CD14-positive monocyte (primary cell): ENCODE data around the gene CBR4. TPM values are rescaled to one million over a fixed set of nuclear protein-coding genes. Genes with fewer than 3 reads are reported as not detected.
"Not testable (repeated sequence)": the region's sequence is repeated elsewhere in the genome, so short reads cannot be mapped to it uniquely, and the experiment has no call there.

Source experiments
- DNase-seq, 3 donors: peaks; one replicate each; pipeline ENCODE4 v3.0.0-alpha.2; 2011 to 2022
- H2AFZ ChIP-seq: 2 replicates; pipeline ENCODE4 v1.6.0; 2012; ENCODE audit warnings: mild to moderate bottlenecking, low read depth, low read length, inconsistent platforms; ENCODE audit not compliant: insufficient read depth, poor library complexity, severe bottlenecking
- H3K27ac ChIP-seq, 2 donors: 1 replicate in 1 of 2; 2 replicates in 1 of 2; pipeline ENCODE4 v1.5.1; 2012 to 2013; ENCODE audit warnings: low read length in 2 of 2, control low read depth in 1 of 2, inconsistent platforms in 1 of 2, low read depth in 1 of 2, mild to moderate bottlenecking in 1 of 2
- H3K27me3 ChIP-seq, 2 donors: one replicate each; pipeline versions ENCODE4 v1.6.0 to v1.6.1; 2011 to 2013; ENCODE audit warnings: low read length in 2 of 2; ENCODE audit not compliant: control insufficient read depth in 2 of 2, insufficient read depth in 2 of 2
- H3K36me3 ChIP-seq, 2 donors: replicated peaks in 1 of 2; 1 replicate in 1 of 2; 2 replicates in 1 of 2; pipeline versions ENCODE4 v1.5.1 to v1.6.1; 2012 to 2013; ENCODE audit warnings: low read length in 2 of 2, control low read depth in 1 of 2, inconsistent platforms in 1 of 2, mild to moderate bottlenecking in 1 of 2; ENCODE audit not compliant: insufficient read depth in 2 of 2, control insufficient read depth in 1 of 2
- H3K4me1 ChIP-seq, 2 donors: 1 replicate in 1 of 2; 2 replicates in 1 of 2; pipeline versions ENCODE4 v1.5.1 to v1.6.1; 2012 to 2013; ENCODE audit warnings: low read length in 2 of 2, control low read depth in 1 of 2, inconsistent platforms in 1 of 2, mild to moderate bottlenecking in 1 of 2, moderate library complexity in 1 of 2; ENCODE audit not compliant: insufficient read depth in 2 of 2, control insufficient read depth in 1 of 2
- H3K4me2 ChIP-seq: replicated peaks from 2 replicates; pipeline ENCODE3; 2012; ENCODE audit warnings: low read length, moderate library complexity, mild to moderate bottlenecking; ENCODE audit not compliant: poor library complexity, severe bottlenecking; ENCODE audit errors: extremely low read depth
- H3K4me3 ChIP-seq, 3 experiments: fragments of 200-600 bp in 1 of 3; sonication (generic) in 1 of 3; replicated peaks in 1 of 3; 1 replicate in 2 of 3; 2 replicates in 1 of 3; pipeline ENCODE4 v1.5.1; 2011 to 2013; ENCODE audit warnings: low read length in 3 of 3, mild to moderate bottlenecking in 3 of 3, control low read depth in 2 of 3, low read depth in 2 of 3, inconsistent platforms in 1 of 3, moderate library complexity in 1 of 3
- H3K79me2 ChIP-seq: 2 replicates; pipeline ENCODE4 v1.6.0; 2012; ENCODE audit warnings: mild to moderate bottlenecking, control low read depth, inconsistent platforms, low read length, moderate library complexity; ENCODE audit not compliant: insufficient read depth
- H3K9ac ChIP-seq: 2 replicates; pipeline ENCODE4 v1.6.0; 2017; ENCODE audit warnings: low read length, mild to moderate bottlenecking; ENCODE audit not compliant: insufficient read depth, poor library complexity, severe bottlenecking
- H3K9me3 ChIP-seq, 2 donors: replicated peaks in 1 of 2; 1 replicate in 1 of 2; 2 replicates in 1 of 2; pipeline versions ENCODE4 v1.5.1 to v1.6.1; 2012 to 2013; ENCODE audit warnings: low read length in 2 of 2, control low read depth in 1 of 2; ENCODE audit not compliant: control insufficient read depth in 1 of 2, insufficient read depth in 1 of 2
- H4K20me1 ChIP-seq: 2 replicates; pipeline ENCODE4 v1.6.0; 2012; ENCODE audit warnings: mild to moderate bottlenecking, low read length, control low read depth, moderate library complexity; ENCODE audit not compliant: insufficient read depth
- H3K27ac Mint-ChIP-seq, 7 donors: one replicate each; pipeline ENCODE4 v1.8.0; 2020; ENCODE audit warnings: mild to moderate bottlenecking in 7 of 7, mixed read lengths in 7 of 7, moderate library complexity in 6 of 7, inconsistent platforms in 2 of 7
- H3K27me3 Mint-ChIP-seq, 3 donors: one replicate each; pipeline ENCODE4 v1.8.0; 2021 to 2022; ENCODE audit warnings: low read depth in 3 of 3, mild to moderate bottlenecking in 3 of 3, mixed read lengths in 3 of 3, moderate library complexity in 3 of 3, inconsistent platforms in 1 of 3
- H3K36me3 Mint-ChIP-seq, 2 donors: one replicate each; pipeline ENCODE4 v1.8.0; 2020; ENCODE audit warnings: mixed read lengths in 2 of 2, inconsistent platforms in 1 of 2, mild to moderate bottlenecking in 1 of 2
- H3K4me1 Mint-ChIP-seq: one replicate; pipeline ENCODE4 v1.8.0; 2020; ENCODE audit warnings: mild to moderate bottlenecking, mixed read lengths
- H3K4me3 Mint-ChIP-seq, 2 donors: one replicate each; pipeline ENCODE4 v1.8.0; 2020; ENCODE audit warnings: mild to moderate bottlenecking in 2 of 2, mixed read lengths in 2 of 2, moderate library complexity in 1 of 2
- H3K9me3 Mint-ChIP-seq, 7 donors: one replicate each; pipeline ENCODE4 v1.8.0; 2020 to 2022; ENCODE audit warnings: mixed read lengths in 7 of 7, mild to moderate bottlenecking in 6 of 7, moderate library complexity in 6 of 7, inconsistent platforms in 2 of 7
- WGBS: methylation state at CpG from one replicate; pipeline ENCODE4 v1.1.5; 2013; ENCODE audit warnings: missing lambda C conversion rate; ENCODE audit not compliant: insufficient coverage; 5-methylcytosine and 5-hydroxymethylcytosine counted together
- intact Hi-C, 2 donors: fragments of 100-400 bp; cut with micrococcal nuclease; formaldehyde crosslinking; loops; one replicate each; pipeline versions ENCODE4 v1.15.0 to v1.15.1; 2023
- polyA plus RNA-seq, 3 donors: library from polyadenylated mRNA; depleted of rRNA in 1 of 3; unstranded in 2 of 3; stranded (reverse) in 1 of 3; fragments of 300-500 nt in 2 of 3; fragments of >200 nt in 1 of 3; fragmentation: Illumina TruSeq in 2 of 3; gene quantifications; 1 replicate in 2 of 3; 2 replicates in 1 of 3; pipeline ENCODE4 v1.2.3, GENCODE V29; 2012 to 2021
- TF ChIP-seq, protein P1 (sequence below): fragments of 200-600 bp; IDR thresholded peaks from one replicate; pipeline ENCODE4 v1.8.0; 2022; ENCODE audit warnings: antibody characterized with exemption, mild to moderate bottlenecking

Gene CBR4
- polyA plus RNA-seq, 3 donors: 2.8 to 4.2 (median 4.1) TPM

DNA sequence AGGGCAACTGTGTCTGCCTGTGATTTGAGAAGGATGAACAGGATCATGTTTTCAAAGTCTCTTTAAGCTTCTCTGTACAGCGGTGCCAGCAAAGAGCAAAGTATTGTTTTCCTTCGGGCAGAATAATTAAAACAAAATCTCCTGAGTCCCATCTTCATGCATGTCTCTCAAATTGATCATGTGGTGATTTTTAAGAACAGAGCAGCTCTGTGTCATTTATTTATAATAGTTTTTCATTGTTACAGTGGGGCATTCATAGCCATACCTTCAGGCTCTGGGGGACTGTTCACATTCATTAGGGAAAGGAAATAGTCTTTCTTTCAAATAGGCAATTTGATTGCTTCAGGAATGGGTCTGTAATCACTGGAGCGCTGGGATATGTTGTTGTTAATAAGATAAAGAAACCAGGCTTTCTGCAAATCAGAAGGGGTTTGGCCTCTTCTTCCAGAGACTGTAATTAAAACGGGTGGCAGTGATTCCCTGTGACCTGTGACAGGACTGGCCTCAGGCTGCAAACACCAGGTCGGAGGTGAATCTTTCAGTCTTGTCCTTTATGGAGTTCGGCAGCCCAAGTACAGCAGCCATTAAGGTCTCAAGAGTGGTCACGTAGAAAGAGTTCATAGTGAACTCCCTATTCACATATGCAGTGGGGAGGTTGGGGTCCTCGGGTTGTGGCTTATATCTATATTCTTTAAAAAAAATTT is 29.3 kb upstream of the CBR4 start:
- Histone ChIP-seq H3K4me1 (no peaks in the 10 kb centered on the region), H3K4me3 (no peak overlapping the region), H3K27ac (no peak overlapping the region), H3K9ac (no peak overlapping the region), H4K20me1 (no peaks in the 10 kb centered on the region), H2AFZ (no peak overlapping the region), H3K79me2 (no peaks in the 10 kb centered on the region), H3K4me2 (no peak overlapping the region), H3K9me3 (no peaks in the 10 kb centered on the region), H3K27me3 (no peaks in the 10 kb centered on the region), H3K36me3 (no peaks in the 10 kb centered on the region)
- intact Hi-C loops: loop anchor here in 1 of 2 donors (10.0 kb wide), 1 partner anchor 445 kb away; no protein-coding TSS in a partner anchor
- TF ChIP-seq, protein P1, sequence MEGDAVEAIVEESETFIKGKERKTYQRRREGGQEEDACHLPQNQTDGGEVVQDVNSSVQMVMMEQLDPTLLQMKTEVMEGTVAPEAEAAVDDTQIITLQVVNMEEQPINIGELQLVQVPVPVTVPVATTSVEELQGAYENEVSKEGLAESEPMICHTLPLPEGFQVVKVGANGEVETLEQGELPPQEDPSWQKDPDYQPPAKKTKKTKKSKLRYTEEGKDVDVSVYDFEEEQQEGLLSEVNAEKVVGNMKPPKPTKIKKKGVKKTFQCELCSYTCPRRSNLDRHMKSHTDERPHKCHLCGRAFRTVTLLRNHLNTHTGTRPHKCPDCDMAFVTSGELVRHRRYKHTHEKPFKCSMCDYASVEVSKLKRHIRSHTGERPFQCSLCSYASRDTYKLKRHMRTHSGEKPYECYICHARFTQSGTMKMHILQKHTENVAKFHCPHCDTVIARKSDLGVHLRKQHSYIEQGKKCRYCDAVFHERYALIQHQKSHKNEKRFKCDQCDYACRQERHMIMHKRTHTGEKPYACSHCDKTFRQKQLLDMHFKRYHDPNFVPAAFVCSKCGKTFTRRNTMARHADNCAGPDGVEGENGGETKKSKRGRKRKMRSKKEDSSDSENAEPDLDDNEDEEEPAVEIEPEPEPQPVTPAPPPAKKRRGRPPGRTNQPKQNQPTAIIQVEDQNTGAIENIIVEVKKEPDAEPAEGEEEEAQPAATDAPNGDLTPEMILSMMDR: no peak
- Mint-ChIP-seq H3K36me3 (no peaks in the 10 kb centered on the region), H3K9me3 (peaks cover 0 to 8% (median 4%) of the 10 kb centered on the region in 7 donors), H3K4me1 (no peaks in the 10 kb centered on the region), H3K4me3 (no peak overlapping the region), H3K27ac (no peak overlapping the region), H3K27me3 (no peaks in the 10 kb centered on the region)
- 90% methylated on average over 3 of the region's 8 CpGs for WGBS
- no peak for DNase-seq

DNA sequence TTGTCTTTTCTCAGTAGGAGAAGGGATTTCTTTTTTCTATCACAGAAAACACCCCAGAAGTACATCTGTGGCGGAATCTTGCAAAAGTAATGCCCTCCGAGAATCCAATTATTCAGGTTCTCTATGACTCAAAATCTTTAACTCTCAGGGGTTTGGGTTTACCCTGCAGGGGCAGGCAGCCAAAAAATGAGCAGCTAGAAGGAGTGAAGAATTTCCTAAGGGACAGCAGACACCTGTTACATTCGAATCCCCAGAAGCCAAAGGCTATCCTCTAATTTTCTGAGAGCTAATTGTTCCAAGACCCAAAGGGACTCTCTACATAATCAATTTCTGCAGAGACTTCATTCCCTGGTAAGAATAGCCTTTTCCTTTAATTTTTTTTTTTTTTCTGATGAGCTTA is 27.5 kb upstream of the CBR4 start:
- H3K4me1 ChIP-seq: no peaks in the 10 kb centered on the region
- H3K27ac Mint-ChIP-seq: no peak overlapping the region
- H3K9ac ChIP-seq: no peak overlapping the region
- no peaks in the 10 kb centered on the region for H3K27me3 Mint-ChIP-seq
- peak overlapping the region; percentile 20 for H2AFZ ChIP-seq
- intact Hi-C loops: loop anchor here in 1 of 2 donors (10.0 kb wide), 1 partner anchor 447 kb away; no protein-coding TSS in a partner anchor
- no peak overlapping the region for H3K4me3 ChIP-seq
- no peaks in the 10 kb centered on the region for H3K4me1 Mint-ChIP-seq
- H4K20me1 ChIP-seq: no peaks in the 10 kb centered on the region
- H3K4me3 Mint-ChIP-seq: no peak overlapping the region
- H3K36me3 Mint-ChIP-seq: no peaks in the 10 kb centered on the region
- TF ChIP-seq, protein P1: no peak
- no peak for DNase-seq
- H3K9me3 ChIP-seq: no peaks in the 10 kb centered on the region
- no peaks in the 10 kb centered on the region for H3K36me3 ChIP-seq
- 100% methylated on average over 1 of the region's 3 CpGs for WGBS
- no peak overlapping the region for H3K4me2 ChIP-seq
- no peak overlapping the region for H3K27ac ChIP-seq
- H3K9me3 Mint-ChIP-seq: peaks cover 0 to 8% (median 4%) of the 10 kb centered on the region in 7 donors
- H3K27me3 ChIP-seq: no peaks in the 10 kb centered on the region
- no peaks in the 10 kb centered on the region for H3K79me2 ChIP-seq

DNA sequence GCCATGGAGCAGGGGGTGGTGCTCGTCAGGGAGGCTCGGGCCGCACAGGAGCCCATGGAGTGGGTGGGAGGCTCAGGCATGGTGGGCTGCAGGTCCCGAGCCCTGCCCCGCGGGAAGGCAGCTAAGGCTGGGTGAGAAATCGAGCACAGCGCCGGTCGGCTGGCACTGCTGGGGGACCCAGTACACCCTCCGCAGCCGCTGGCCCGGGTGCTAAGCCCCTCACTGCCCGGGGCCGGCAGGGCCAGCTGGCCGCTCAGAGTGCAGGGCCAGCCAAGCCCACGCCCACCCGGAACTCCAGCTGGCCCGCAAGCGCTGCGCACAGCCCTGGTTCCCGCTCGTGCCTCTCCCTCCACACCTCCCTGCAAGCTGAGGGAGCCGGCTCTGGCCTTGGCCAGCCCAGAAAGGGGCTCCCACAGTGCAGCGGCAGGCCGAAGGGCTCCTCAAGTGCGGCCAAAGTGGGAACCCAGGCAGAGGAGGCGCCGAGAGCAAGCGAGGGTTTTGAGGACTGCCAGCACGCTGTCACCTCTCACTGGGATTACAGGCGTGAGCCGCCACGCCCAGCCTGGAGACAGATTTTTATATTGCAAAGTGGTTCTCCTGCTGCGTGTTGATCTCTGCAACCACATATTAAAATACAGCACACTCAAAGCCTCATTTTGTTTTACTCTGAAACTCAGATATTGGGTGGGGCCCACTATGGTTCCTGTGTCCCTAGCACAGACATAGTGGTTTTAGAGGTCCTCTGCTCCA is 26.0 kb upstream of the CBR4 start:
- not testable (repeated sequence) for H4K20me1 ChIP-seq, H3K9me3 ChIP-seq, H3K4me1 Mint-ChIP-seq, H3K27ac ChIP-seq, H3K9me3 Mint-ChIP-seq, H3K9ac ChIP-seq, H3K79me2 ChIP-seq, H3K27ac Mint-ChIP-seq, H3K36me3 Mint-ChIP-seq, H3K27me3 Mint-ChIP-seq, H3K4me3 Mint-ChIP-seq, H3K4me1 ChIP-seq, H2AFZ ChIP-seq, H3K27me3 ChIP-seq, H3K4me3 ChIP-seq, H3K36me3 ChIP-seq, H3K4me2 ChIP-seq, DNase-seq
- 98% methylated on average over 22 of the region's 35 CpGs for WGBS
- intact Hi-C loops: loop anchor here in 1 of 2 donors (10.0 kb wide), 1 partner anchor 449 kb away; no protein-coding TSS in a partner anchor
